GM20000 (cell line): ENCODE measurements around the gene MSI2.

ENCODE experiments used
- DNase-seq: peaks from one replicate; pipeline ENCODE4 v3.0.0; 2012; ENCODE audit warnings: low spot score
- TF ChIP-seq, protein P1 (sequence below): IDR thresholded peaks from 2 replicates; pipeline ENCODE4 v1.5.1; 2012; ENCODE audit warnings: mild to moderate bottlenecking, control low read depth; ENCODE audit errors: extremely low read depth, missing control alignments

Gene MSI2

DNA sequence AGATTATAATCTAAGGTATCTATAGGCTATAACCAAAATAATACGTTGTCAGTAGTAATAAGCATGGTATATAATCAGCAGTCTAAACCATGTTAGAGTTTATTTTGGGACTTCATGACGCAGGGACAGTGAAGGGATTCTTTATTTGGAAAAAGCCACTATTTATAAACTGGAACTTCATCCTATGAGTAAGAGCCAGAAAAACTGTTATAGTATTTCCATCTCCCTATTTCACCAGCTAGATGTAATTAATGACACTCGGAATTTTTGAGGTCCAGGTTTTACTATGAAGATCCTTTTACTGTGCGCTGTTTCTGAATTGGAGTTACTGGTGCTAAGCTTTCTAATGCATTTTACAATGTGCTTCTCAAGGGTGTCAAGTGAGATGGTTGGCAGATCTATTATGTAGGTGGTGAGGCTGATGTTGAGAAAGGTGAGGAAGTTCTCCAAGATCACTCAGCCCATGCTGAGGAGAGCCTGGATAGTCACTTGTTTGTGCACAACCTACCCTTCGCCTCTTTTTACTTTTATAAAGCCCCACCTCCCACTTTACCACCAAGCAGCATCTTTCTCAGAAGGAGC lies 149.3 kb downstream of the MSI2 start:
- no peak for DNase-seq
- TF ChIP-seq, protein P1, sequence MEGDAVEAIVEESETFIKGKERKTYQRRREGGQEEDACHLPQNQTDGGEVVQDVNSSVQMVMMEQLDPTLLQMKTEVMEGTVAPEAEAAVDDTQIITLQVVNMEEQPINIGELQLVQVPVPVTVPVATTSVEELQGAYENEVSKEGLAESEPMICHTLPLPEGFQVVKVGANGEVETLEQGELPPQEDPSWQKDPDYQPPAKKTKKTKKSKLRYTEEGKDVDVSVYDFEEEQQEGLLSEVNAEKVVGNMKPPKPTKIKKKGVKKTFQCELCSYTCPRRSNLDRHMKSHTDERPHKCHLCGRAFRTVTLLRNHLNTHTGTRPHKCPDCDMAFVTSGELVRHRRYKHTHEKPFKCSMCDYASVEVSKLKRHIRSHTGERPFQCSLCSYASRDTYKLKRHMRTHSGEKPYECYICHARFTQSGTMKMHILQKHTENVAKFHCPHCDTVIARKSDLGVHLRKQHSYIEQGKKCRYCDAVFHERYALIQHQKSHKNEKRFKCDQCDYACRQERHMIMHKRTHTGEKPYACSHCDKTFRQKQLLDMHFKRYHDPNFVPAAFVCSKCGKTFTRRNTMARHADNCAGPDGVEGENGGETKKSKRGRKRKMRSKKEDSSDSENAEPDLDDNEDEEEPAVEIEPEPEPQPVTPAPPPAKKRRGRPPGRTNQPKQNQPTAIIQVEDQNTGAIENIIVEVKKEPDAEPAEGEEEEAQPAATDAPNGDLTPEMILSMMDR, result no peak

- no peak for DNase-seq
- TF ChIP-seq, protein P1, result no peak
Measured at GRCh38 chr17:57406131-57406980, 150.0 kb downstream of the MSI2 start.

DNA sequence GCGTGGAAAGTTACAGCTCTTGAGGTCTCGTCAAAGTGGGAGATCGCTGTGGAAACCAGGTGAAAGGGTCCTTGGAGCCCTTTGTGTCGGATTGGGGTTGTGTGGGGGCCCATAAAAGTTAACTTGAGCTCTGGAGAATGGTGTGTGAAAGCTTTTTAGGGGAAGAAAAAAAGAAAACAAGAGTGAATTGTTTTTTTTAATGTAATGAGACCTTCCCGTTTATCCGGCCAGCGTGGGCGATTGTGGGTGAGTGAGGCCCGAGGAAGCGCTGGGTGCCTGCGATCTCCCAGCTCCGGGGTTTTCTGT lies 150.6 kb downstream of the MSI2 start:
- DNase-seq, result no peak

DNA sequence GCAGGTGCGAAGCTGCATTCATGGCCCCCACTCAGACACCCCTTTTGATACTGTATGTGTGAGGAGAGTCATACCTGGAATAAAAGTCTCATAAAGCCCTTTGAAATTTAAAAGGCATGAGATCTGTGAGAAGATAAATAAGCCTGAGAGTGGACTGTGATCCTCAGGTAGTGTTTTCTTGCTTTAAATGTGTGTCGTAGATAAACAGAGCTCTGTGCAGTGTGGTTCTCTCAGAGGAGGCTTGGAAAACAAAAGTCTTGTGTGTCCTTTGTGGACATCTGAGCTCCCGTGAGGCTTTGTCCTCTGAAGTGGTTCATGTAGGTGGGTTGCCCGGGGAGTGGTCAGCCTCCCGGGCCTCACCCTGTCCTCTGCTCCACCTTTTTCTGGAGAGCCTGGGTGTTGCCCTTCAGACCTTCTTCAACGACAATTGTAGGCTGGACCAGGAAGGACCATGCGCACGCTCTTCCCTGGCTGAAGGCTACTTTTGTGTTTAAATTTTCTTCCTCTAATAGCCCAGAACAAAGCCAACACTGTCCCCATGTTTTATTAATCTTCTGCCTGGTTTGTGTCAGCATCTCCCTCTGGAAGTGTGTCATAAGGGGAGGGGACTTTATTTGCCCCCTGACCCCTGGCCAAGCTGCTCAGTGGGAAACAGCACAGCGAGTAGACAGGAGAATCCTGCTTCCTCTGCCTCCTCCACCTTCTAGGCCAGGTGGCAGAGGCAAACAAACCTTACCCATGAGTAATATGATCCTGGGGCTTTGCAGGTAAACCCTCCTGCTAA lies 151.2 kb downstream of the MSI2 start:
- TF ChIP-seq, protein P1, result no peak
- DNase-seq, result no peak

More for the DNA sequence above, 150.6 kb downstream of the MSI2 start:
- TF ChIP-seq, protein P1, result no peak

DNA sequence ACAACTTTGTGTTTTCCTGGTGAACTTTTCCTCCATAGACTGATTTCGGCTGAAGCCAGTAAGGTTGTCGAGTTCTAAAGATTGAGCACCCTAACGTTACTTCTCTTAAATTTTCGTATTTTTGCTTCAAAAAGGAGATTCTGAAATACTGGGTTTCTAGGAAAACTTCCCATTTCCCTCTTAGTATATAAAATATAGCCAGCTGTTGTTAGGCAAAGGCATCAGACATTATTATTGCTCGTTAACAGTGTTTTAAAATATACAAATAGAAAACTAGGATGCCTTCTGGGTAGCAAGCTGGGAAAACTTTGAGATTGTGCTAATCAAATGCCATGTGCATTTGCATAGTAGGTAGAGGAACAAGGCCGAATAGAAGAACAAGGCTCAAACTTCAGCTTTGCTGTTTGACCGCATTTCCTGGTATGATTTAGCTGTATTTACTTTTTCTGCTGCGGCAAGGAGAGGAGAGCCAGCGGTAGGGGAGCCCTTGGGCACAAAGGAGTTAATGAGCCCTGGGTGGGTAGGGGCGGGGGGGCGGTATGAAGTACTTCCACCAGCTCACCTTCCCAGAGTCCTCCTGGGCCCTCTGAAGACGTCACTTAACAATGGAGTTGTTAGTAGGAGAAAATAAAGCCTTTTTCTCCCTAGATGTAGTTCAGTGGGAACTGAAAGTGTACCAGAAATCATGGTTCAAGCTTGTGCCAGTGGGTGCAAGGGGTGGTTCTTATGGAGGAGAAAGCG lies 151.9 kb downstream of the MSI2 start:
- DNase-seq, result peak; percentile 48
- TF ChIP-seq, protein P1, result no peak

DNA sequence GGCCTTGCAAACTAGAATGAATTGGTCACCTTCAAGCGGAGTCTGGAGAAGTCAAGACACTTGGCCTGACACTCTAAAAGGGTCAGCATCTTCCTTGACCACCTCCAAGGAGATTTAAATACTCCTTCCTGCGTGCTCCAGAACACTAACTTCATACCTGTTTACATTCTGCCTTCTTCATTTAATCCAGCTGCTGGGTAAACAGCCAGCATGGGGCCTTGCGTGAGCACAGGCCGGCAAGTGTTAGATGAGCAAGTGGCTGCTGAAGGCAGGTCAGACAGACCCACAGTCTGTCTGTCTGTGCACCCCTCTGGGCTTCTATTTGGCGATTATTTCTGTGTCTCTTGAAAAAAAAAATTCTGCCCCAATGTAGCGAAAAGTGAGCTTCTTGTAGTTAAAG lies 153.8 kb downstream of the MSI2 start:
- TF ChIP-seq, protein P1, result no peak
- DNase-seq, result no peak
